OCI-LY3 (cell line): ENCODE results near the gene HIVEP2.

ENCODE experiments used
- H2AFZ ChIP-seq: fragments of 200-600, 300-600 bp; shearing (Covaris generic); 2 replicates; pipeline ENCODE4 v1.6.0; 2014; ENCODE audit warnings: antibody characterized with exemption, low read depth, low read length
- H3K27ac ChIP-seq: fragments of 200-600, 300-600 bp; sonication (generic); 2 replicates; pipeline ENCODE4 v1.5.1; 2014; ENCODE audit warnings: mild to moderate bottlenecking, low read length, moderate library complexity, mixed read lengths
- H3K27me3 ChIP-seq: fragments of 200-600, 300-600 bp; sonication (generic); 2 replicates; pipeline ENCODE4 v1.6.1; 2014; ENCODE audit warnings: low read depth, low read length, mixed read lengths
- H3K36me3 ChIP-seq: fragments of 200-600, 300-600 bp; sonication (generic); replicated peaks from 2 replicates; pipeline ENCODE3; 2014; ENCODE audit warnings: low read depth, low read length, mixed read lengths
- H3K4me1 ChIP-seq: fragments of 300-600, 200-600 bp; sonication (generic); 2 replicates; pipeline ENCODE4 v1.6.1; 2014; ENCODE audit warnings: low read length, mixed read lengths
- H3K4me2 ChIP-seq: fragments of 200-600, 300-600 bp; sonication (generic); 2 replicates; pipeline ENCODE4 v1.6.1; 2014; ENCODE audit warnings: low read length, mixed read lengths
- H3K4me3 ChIP-seq: fragments of 300-600, 200-600 bp; sonication (generic); 2 replicates; pipeline ENCODE4 v1.5.1; 2014; ENCODE audit warnings: antibody characterized with exemption, mild to moderate bottlenecking, low read length, moderate library complexity
- H3K79me2 ChIP-seq: fragments of 300-600, 200-600 bp; shearing (Covaris generic); 2 replicates; pipeline ENCODE4 v1.6.1; 2014; ENCODE audit warnings: mild to moderate bottlenecking, low read length, mixed read lengths
- H3K9ac ChIP-seq: fragments of 300-600, 200-600 bp; shearing (Covaris generic); 2 replicates; pipeline ENCODE4 v1.6.0; 2014; ENCODE audit warnings: mild to moderate bottlenecking, low read length, moderate library complexity
- H3K9me3 ChIP-seq: fragments of 200-600, 300-600 bp; shearing (Covaris generic); 2 replicates; pipeline ENCODE4 v1.6.1; 2014; ENCODE audit warnings: low read length, mixed read lengths; ENCODE audit not compliant: insufficient read depth
- H4K20me1 ChIP-seq: fragments of 200-600, 300-600 bp; sonication (generic); 2 replicates; pipeline ENCODE4 v1.6.1; 2016; ENCODE audit warnings: low read length, mixed read lengths; ENCODE audit not compliant: insufficient read depth
- EZH2phosphoT487 ChIP-seq: fragments of 200-600 bp; shearing (Covaris generic); IDR thresholded peaks from 2 replicates; pipeline ENCODE4 v1.6.1; 2018; ENCODE audit warnings: antibody characterized with exemption, mixed run types, low read depth
- TF ChIP-seq, protein P1 (sequence below): fragments of 200-600, 300-600 bp; sonication (generic); IDR thresholded peaks from 2 replicates; pipeline ENCODE4 v1.5.1; 2014; ENCODE audit warnings: antibody characterized with exemption, low read length, low read depth

The HIVEP2 gene

DNA sequence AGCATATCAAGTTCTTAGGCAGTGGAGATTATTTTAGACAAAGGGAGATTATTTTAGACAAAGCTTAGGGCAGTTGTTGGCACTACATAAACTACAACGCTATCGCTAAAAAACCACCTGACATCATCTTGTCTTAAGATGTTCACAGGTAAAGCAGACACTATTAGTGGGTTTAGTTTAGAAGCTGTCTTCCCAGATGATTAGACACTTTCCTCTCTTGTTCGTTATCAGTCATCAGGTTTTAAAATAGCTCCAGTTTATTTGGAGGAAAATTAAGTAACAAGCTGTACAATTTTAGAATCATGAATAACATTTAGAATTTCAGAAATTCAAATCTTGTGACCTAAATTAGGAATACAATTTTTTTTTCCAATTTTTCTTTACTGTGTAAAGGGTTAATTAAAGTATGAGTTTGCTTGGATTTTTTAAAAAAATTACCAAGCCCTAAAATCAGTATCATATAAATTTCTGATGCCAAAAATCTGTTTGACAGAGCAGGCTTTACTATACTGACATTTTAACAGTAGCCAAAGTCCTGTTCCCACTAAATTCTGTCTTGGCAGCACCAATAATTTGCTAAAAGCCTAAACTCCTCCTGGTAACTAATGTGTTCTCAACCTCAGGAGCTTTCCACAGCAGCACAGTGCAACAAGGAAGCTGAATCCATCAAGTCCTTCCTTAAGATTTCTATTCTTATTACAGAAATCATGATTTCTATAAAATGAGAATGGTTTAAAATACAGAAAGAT, 109.0 kb downstream of the HIVEP2 start:
- H3K79me2 ChIP-seq, result no peaks in the 10 kb centered on the region
- no peaks in the 10 kb centered on the region for H3K9me3 ChIP-seq
- H4K20me1 ChIP-seq, result no peaks in the 10 kb centered on the region
- H3K4me2 ChIP-seq, result no peak overlapping the region
- H3K9ac ChIP-seq, result no peak overlapping the region
- no peaks in the 10 kb centered on the region for H3K4me1 ChIP-seq
- TF ChIP-seq EZH2phosphoT487, result no peak
- TF ChIP-seq, protein P1, sequence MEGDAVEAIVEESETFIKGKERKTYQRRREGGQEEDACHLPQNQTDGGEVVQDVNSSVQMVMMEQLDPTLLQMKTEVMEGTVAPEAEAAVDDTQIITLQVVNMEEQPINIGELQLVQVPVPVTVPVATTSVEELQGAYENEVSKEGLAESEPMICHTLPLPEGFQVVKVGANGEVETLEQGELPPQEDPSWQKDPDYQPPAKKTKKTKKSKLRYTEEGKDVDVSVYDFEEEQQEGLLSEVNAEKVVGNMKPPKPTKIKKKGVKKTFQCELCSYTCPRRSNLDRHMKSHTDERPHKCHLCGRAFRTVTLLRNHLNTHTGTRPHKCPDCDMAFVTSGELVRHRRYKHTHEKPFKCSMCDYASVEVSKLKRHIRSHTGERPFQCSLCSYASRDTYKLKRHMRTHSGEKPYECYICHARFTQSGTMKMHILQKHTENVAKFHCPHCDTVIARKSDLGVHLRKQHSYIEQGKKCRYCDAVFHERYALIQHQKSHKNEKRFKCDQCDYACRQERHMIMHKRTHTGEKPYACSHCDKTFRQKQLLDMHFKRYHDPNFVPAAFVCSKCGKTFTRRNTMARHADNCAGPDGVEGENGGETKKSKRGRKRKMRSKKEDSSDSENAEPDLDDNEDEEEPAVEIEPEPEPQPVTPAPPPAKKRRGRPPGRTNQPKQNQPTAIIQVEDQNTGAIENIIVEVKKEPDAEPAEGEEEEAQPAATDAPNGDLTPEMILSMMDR, result no peak
- H3K27ac ChIP-seq, result no peak overlapping the region
- no peak overlapping the region for H2AFZ ChIP-seq
- H3K4me3 ChIP-seq, result no peak overlapping the region
- H3K36me3 ChIP-seq, result no peaks in the 10 kb centered on the region
- H3K27me3 ChIP-seq, result no peaks in the 10 kb centered on the region

DNA sequence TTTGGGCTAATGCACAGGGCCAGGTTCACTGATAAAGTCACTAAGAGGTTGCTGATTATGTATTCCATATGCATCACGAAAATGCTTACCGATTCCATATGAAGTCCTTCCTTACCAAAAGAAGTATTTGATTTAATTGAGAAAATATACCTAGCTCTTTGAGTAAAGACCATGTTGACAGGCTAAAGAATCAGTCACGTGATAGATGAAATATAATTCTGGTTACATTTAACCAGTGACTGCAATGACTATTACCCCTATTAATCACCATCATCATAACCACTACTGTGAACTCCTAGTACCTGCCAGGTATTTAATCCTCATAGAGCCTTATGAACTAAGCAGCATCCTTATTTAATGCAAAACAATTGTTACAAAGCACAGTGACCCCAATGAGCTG, 110.1 kb downstream of the HIVEP2 start:
- H3K9ac ChIP-seq, result no peak overlapping the region
- no peaks in the 10 kb centered on the region for H4K20me1 ChIP-seq
- no peaks in the 10 kb centered on the region for H3K79me2 ChIP-seq
- no peak overlapping the region for H3K4me3 ChIP-seq
- H3K27ac ChIP-seq, result no peak overlapping the region
- H2AFZ ChIP-seq, result no peak overlapping the region
- H3K4me2 ChIP-seq, result no peak overlapping the region
- no peaks in the 10 kb centered on the region for H3K4me1 ChIP-seq
- H3K36me3 ChIP-seq, result no peaks in the 10 kb centered on the region
- TF ChIP-seq EZH2phosphoT487, result no peak
- no peaks in the 10 kb centered on the region for H3K9me3 ChIP-seq
- no peaks in the 10 kb centered on the region for H3K27me3 ChIP-seq

DNA sequence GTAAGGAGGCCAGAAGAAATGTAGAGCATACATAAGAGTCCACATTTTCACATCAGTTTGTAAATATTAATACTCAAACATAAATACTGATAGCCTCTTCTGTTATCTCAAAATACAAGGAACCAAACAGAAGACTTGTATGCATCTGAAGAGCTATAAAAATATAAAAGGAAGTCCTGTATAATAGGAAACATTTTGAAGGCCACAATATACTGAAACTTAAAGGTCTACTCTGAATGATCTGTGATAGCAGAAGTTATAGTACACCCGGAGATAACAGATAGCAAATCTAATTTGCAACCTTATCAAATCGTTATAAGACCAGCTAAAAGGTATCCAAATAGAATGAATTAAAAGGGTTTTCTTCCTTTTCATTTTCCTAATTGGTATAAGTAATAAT, 111.2 kb downstream of the HIVEP2 start:
- Histone ChIP-seq H3K36me3 (no peaks in the 10 kb centered on the region), H3K27ac (no peak overlapping the region)

DNA sequence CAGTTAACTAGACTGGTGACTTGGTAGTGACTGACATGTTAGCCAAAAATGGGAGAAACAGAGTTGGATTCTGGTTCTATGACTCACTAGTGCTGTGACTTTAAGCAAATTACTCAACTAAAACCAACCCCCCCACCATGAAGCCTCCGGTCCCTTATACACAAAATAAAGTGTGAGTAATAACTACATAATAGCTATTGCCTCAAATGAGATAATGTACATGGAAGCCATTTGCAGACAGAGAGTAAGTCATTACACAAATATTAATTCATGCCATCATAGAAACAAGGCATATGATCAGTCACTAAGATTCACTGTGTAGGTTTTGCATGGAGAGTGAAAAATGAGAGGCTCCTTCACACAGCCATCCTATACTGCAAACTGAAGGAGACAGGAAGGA, 111.9 kb downstream of the HIVEP2 start:
- Histone ChIP-seq H3K36me3 (no peaks in the 10 kb centered on the region), H2AFZ (no peak overlapping the region), H3K27ac (no peak overlapping the region)

More for the DNA sequence above, 111.2 kb downstream of the HIVEP2 start:
- Histone ChIP-seq H3K4me1 (no peaks in the 10 kb centered on the region), H2AFZ (no peak overlapping the region), H3K9ac (no peak overlapping the region), H3K79me2 (no peaks in the 10 kb centered on the region), H3K9me3 (no peaks in the 10 kb centered on the region), H3K27me3 (no peaks in the 10 kb centered on the region), H3K4me3 (no peak overlapping the region), H4K20me1 (no peaks in the 10 kb centered on the region), H3K4me2 (no peak overlapping the region)
- TF ChIP-seq EZH2phosphoT487, result no peak
- TF ChIP-seq, protein P1, result no peak

More for the DNA sequence above, 111.9 kb downstream of the HIVEP2 start:
- TF ChIP-seq, protein P1, result no peak
- no peak for TF ChIP-seq EZH2phosphoT487
- no peaks in the 10 kb centered on the region for H3K9me3 ChIP-seq
- H3K4me3 ChIP-seq, result no peak overlapping the region
- H3K4me1 ChIP-seq, result no peaks in the 10 kb centered on the region
- no peak overlapping the region for H3K4me2 ChIP-seq
- H4K20me1 ChIP-seq, result no peaks in the 10 kb centered on the region
- no peaks in the 10 kb centered on the region for H3K27me3 ChIP-seq
- H3K79me2 ChIP-seq, result no peaks in the 10 kb centered on the region
- no peak overlapping the region for H3K9ac ChIP-seq
